Panc1 (cell line): ENCODE measurements around the gene MAP3K6. TPM values are rescaled to one million over a fixed set of nuclear protein-coding genes. Genes with fewer than 3 reads are reported as not detected.

Experiments used
- ATAC-seq: fragments of 200-7000 bp; cut with Tn5 transposase; 2 replicates; pipeline ENCODE4 v1.9.1; 2020; ENCODE audit warnings: mild to moderate bottlenecking, moderate library complexity
- BruUV-seq: library from RNA; stranded (reverse); fragments of 400-500 nt; replicated peaks from 2 replicates; lab custom pipeline; 2021; lab: Mats Ljungman, UMichigan
- CTCF ChIA-PET: fragments of 300-600 bp; sonication (Branson Sonifier 250); formaldehyde crosslinking; loops from one replicate; lab custom pipeline; 2022; ENCODE audit warnings: antibody characterized with exemption; lab: Charles Lee
- POLR2A ChIA-PET: fragments of 300-600 bp; sonication (Branson Sonifier 250); formaldehyde crosslinking; loops from one replicate; lab custom pipeline; 2022; ENCODE audit warnings: antibody characterized with exemption; lab: Charles Lee
- DNase-seq: peaks from one replicate; pipeline ENCODE4 v3.0.0-alpha.2; 2010; ENCODE audit warnings: low read depth, low spot score
- H3K27ac ChIP-seq: 2 replicates; pipeline ENCODE4 v1.5.1; 2011; ENCODE audit warnings: mild to moderate bottlenecking, low read length, inconsistent platforms
- H3K27me3 ChIP-seq: fragments of 200-500 bp; sonication (Bioruptor generic); 2 replicates; pipeline ENCODE4 v1.6.0; 2014; ENCODE audit warnings: low read length, inconsistent platforms; ENCODE audit not compliant: control insufficient read depth, insufficient read depth
- H3K36me3 ChIP-seq: fragments of 200-500 bp; sonication (Bioruptor generic); 2 replicates; pipeline ENCODE4 v1.5.1; 2014; ENCODE audit warnings: inconsistent platforms, mild to moderate bottlenecking, low read length, moderate library complexity; ENCODE audit not compliant: control insufficient read depth, insufficient read depth
- H3K4me1 ChIP-seq: 2 replicates; pipeline ENCODE4 v1.5.1; 2011; ENCODE audit warnings: inconsistent platforms, mild to moderate bottlenecking, low read length, moderate library complexity; ENCODE audit not compliant: control insufficient read depth, insufficient read depth
- H3K4me3 ChIP-seq, 2 experiments: 2 replicates each; pipeline ENCODE4 v1.5.1; 2011 to 2012; ENCODE audit warnings: low read depth in 2 of 2, low read length in 2 of 2, mild to moderate bottlenecking in 2 of 2, inconsistent platforms in 1 of 2, moderate library complexity in 1 of 2
- H3K9me3 ChIP-seq: fragments of 200-500 bp; sonication (Bioruptor generic); 2 replicates; pipeline ENCODE4 v1.5.1; 2014; ENCODE audit warnings: low read depth, mild to moderate bottlenecking, inconsistent platforms, low read length, moderate library complexity; ENCODE audit not compliant: control insufficient read depth, insufficient read depth
- POLR2AphosphoS5 ChIP-seq: IDR thresholded peaks from 2 replicates; pipeline ENCODE4 v1.6.1; 2012; ENCODE audit warnings: mild to moderate bottlenecking, low read depth, low read length, moderate library complexity
- SIN3A ChIP-seq: IDR thresholded peaks from 2 replicates; pipeline ENCODE4 v1.6.1; 2012; ENCODE audit warnings: low read depth, mild to moderate bottlenecking, low read length, moderate library complexity, borderline replicate concordance; ENCODE audit not compliant: insufficient read depth
- TCF7L2 ChIP-seq: IDR thresholded peaks from 2 replicates; pipeline ENCODE4 v1.6.1; 2011; ENCODE audit warnings: mild to moderate bottlenecking, low read depth, low read length, inconsistent platforms
- in situ Hi-C: cut with HindIII; loops from 2 replicates; pipeline ENCODE4 v1.10.0; 2016; ENCODE audit warnings: low sequenced_read_pairs, low pct_unique_long_range_greater_than_20kb
- intact Hi-C: fragments of 100-400 bp; cut with micrococcal nuclease; formaldehyde crosslinking; loops from one replicate; pipeline ENCODE4 v1.10.0; 2022; ENCODE audit not compliant: unreplicated experiment
- total RNA-seq: library from RNA; stranded (reverse); gene quantifications from one replicate; pipeline ENCODE4 v1.2.1, GENCODE V29; 2021; ENCODE audit not compliant: unreplicated experiment
- TF ChIP-seq, protein P1 (sequence below): fragments of 450-650 bp; IDR thresholded peaks from 2 replicates; pipeline ENCODE4 v1.5.1; 2017; ENCODE audit warnings: mild to moderate bottlenecking
- TF ChIP-seq, protein P2 (sequence below), 2 experiments: IDR thresholded peaks; 2 replicates each; pipeline ENCODE4 v1.6.1; 2011 to 2012; ENCODE audit warnings: low read depth in 2 of 2, control low read depth in 1 of 2, low read length in 1 of 2, mild to moderate bottlenecking in 1 of 2, moderate library complexity in 1 of 2; ENCODE audit not compliant: insufficient read depth in 1 of 2

Gene MAP3K6
- total RNA-seq, 1 experiment from 2014 or later: 56.9 TPM

DNA sequence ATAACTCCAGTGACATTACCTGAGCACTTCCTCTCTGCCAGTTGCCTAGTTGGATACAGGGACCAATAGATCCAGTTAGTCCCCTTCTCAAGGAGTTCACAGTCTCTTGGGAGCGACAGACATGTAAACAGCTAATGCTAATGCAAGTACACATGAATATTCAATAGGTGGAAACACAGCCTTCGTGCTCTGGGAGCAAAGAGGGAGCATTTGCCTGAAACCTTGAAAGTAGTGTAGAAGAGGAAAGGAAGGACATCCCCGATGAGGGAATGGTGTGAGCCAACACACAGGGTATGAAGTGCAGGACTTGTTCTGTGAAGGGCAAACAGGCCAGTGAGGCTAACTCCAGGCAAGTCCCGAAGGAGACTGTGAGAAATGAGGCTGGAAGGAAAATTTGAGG, 48.6 kb downstream of the MAP3K6 start:
- in situ Hi-C loops (no loop called here), intact Hi-C loops (no loop called here)
- DNase-seq: no peak
- H3K36me3 ChIP-seq: peaks cover 8% of the 10 kb centered on the region; the same call in 1 of the 2 replicates
- H3K27me3 ChIP-seq: no peaks in the 10 kb centered on the region
- no peak overlapping the region for H3K4me3 ChIP-seq
- peaks cover 2% of the 10 kb centered on the region; the same call in 1 of the 2 replicates for H3K4me1 ChIP-seq
- no peak overlapping the region for H3K27ac ChIP-seq
- no TSS peak for BruUV-seq
- TF ChIP-seq SIN3A (no peak), TCF7L2 (no peak), POLR2AphosphoS5 (no peak)
- TF ChIP-seq, protein P1, sequence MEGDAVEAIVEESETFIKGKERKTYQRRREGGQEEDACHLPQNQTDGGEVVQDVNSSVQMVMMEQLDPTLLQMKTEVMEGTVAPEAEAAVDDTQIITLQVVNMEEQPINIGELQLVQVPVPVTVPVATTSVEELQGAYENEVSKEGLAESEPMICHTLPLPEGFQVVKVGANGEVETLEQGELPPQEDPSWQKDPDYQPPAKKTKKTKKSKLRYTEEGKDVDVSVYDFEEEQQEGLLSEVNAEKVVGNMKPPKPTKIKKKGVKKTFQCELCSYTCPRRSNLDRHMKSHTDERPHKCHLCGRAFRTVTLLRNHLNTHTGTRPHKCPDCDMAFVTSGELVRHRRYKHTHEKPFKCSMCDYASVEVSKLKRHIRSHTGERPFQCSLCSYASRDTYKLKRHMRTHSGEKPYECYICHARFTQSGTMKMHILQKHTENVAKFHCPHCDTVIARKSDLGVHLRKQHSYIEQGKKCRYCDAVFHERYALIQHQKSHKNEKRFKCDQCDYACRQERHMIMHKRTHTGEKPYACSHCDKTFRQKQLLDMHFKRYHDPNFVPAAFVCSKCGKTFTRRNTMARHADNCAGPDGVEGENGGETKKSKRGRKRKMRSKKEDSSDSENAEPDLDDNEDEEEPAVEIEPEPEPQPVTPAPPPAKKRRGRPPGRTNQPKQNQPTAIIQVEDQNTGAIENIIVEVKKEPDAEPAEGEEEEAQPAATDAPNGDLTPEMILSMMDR: no peak
- TF ChIP-seq, protein P2, sequence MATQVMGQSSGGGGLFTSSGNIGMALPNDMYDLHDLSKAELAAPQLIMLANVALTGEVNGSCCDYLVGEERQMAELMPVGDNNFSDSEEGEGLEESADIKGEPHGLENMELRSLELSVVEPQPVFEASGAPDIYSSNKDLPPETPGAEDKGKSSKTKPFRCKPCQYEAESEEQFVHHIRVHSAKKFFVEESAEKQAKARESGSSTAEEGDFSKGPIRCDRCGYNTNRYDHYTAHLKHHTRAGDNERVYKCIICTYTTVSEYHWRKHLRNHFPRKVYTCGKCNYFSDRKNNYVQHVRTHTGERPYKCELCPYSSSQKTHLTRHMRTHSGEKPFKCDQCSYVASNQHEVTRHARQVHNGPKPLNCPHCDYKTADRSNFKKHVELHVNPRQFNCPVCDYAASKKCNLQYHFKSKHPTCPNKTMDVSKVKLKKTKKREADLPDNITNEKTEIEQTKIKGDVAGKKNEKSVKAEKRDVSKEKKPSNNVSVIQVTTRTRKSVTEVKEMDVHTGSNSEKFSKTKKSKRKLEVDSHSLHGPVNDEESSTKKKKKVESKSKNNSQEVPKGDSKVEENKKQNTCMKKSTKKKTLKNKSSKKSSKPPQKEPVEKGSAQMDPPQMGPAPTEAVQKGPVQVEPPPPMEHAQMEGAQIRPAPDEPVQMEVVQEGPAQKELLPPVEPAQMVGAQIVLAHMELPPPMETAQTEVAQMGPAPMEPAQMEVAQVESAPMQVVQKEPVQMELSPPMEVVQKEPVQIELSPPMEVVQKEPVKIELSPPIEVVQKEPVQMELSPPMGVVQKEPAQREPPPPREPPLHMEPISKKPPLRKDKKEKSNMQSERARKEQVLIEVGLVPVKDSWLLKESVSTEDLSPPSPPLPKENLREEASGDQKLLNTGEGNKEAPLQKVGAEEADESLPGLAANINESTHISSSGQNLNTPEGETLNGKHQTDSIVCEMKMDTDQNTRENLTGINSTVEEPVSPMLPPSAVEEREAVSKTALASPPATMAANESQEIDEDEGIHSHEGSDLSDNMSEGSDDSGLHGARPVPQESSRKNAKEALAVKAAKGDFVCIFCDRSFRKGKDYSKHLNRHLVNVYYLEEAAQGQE (IDR thresholded peaks at IDR 0.05; ENCODE audit: insufficient read depth in 1 of 2, low read depth in 2 of 2, low read length in 1 of 2): no peak
- no peak for ATAC-seq
- H3K9me3 ChIP-seq: no peaks in the 10 kb centered on the region
- ChIA-PET POLR2A (no interaction called here), CTCF (no interaction called here)

DNA sequence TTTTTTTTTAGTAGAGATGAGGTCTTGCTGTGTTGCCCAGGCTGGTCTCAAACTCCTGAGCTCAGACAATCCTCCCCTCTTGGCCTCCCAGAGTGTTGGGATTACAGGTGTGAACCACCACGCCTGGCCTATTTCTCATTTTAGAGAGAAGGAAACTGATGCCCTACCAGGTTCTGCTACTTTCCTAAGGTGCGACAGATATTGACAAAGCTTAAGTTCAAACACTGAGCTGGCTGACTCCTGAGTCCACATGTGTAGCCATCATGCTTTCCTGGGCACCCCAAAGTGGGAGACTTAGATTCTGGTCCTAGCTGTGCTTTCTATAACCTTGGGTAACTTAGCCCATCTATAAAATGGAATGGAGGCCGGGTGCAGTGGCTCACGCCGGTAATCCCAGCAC, 49.9 kb downstream of the MAP3K6 start:
- Histone ChIP-seq H3K27ac (no peak overlapping the region), H3K4me3 (no peak overlapping the region), H3K9me3 (no peaks in the 10 kb centered on the region), H3K27me3 (no peaks in the 10 kb centered on the region), H3K36me3 (no peaks in the 10 kb centered on the region), H3K4me1 (no peaks in the 10 kb centered on the region)
- intact Hi-C loops: no loop called here
- DNase-seq: no peak
- TF ChIP-seq POLR2AphosphoS5 (no peak), SIN3A (no peak), TCF7L2 (no peak)
- TF ChIP-seq, protein P1: no peak
- TF ChIP-seq, protein P2 (IDR thresholded peaks at IDR 0.05; ENCODE audit: insufficient read depth in 1 of 2, low read depth in 2 of 2, low read length in 1 of 2): no peak
- no peak for ATAC-seq
- no TSS peak for BruUV-seq
- POLR2A ChIA-PET: no interaction called here
- in situ Hi-C loops: no loop called here
- CTCF ChIA-PET: interaction anchor here (0.6 to 0.7 kb wide), 2 partner anchors 16 to 17 kb away, joined by 5 to 6 read pairs; no protein-coding TSS in a partner anchor
